Neural progenitor cell (in vitro differentiated cells): ENCODE results near the gene BCL2A1. TPM values are rescaled to one million over a fixed set of nuclear protein-coding genes. Genes with fewer than 3 reads are reported as not detected.

Experiments used
- DNase-seq: peaks from one replicate; pipeline ENCODE4 v3.0.0-alpha.2; 2016; ENCODE audit warnings: low spot score
- H2AFZ ChIP-seq: fragments of 200-600 bp; sonication (generic); replicated peaks from 2 replicates; pipeline ENCODE4 v1.6.1; 2016; ENCODE audit warnings: antibody characterized with exemption
- H3F3A ChIP-seq: fragments of 200-600 bp; sonication (generic); 2 replicates; pipeline ENCODE4 v1.6.1; 2016; ENCODE audit warnings: antibody characterized with exemption, low read depth
- H3K27ac ChIP-seq: fragments of 200-600 bp; sonication (generic); 2 replicates; pipeline ENCODE4 v1.5.1; 2016; ENCODE audit warnings: mild to moderate bottlenecking
- H3K27me3 ChIP-seq: fragments of 200-600 bp; sonication (generic); 2 replicates; pipeline ENCODE4 v1.6.1; 2016; ENCODE audit warnings: mild to moderate bottlenecking, moderate library complexity
- H3K36me3 ChIP-seq: fragments of 200-600 bp; sonication (generic); 2 replicates; pipeline ENCODE4 v1.5.1; 2016
- H3K4me1 ChIP-seq: fragments of 200-600 bp; sonication (generic); 2 replicates; pipeline ENCODE4 v1.6.1; 2016; ENCODE audit warnings: mixed run types
- H3K4me2 ChIP-seq: fragments of 200-600 bp; sonication (generic); 2 replicates; pipeline ENCODE4 v1.6.1; 2016
- H3K4me3 ChIP-seq: fragments of 200-600 bp; sonication (generic); 2 replicates; pipeline ENCODE4 v1.5.1; 2016
- H3K79me2 ChIP-seq: fragments of 200-600 bp; sonication (generic); 2 replicates; pipeline ENCODE4 v1.6.1; 2016; ENCODE audit warnings: low read depth
- H3K9ac ChIP-seq: fragments of 200-600 bp; sonication (generic); 2 replicates; pipeline ENCODE4 v1.6.1; 2016
- H3K9me3 ChIP-seq: fragments of 200-600 bp; sonication (generic); 2 replicates; pipeline ENCODE4 v1.5.1; 2016; ENCODE audit warnings: low read depth
- H4K20me1 ChIP-seq: fragments of 200-600 bp; sonication (generic); 2 replicates; pipeline ENCODE4 v1.6.1; 2016; ENCODE audit warnings: low read depth
- H3K27ac Mint-ChIP-seq: 3 replicates; pipeline ENCODE4 v1.8.0; 2021; ENCODE audit warnings: mixed read lengths
- H3K27me3 Mint-ChIP-seq: 2 replicates; pipeline ENCODE4 v1.8.0; 2022; ENCODE audit warnings: low read depth, mild to moderate bottlenecking, inconsistent platforms, moderate library complexity, mixed read lengths; ENCODE audit not compliant: insufficient read depth
- H3K36me3 Mint-ChIP-seq: 3 replicates; pipeline ENCODE4 v1.8.0; 2021; ENCODE audit warnings: mixed read lengths
- H3K4me1 Mint-ChIP-seq: 3 replicates; pipeline ENCODE4 v1.8.0; 2021; ENCODE audit warnings: mixed read lengths
- H3K4me3 Mint-ChIP-seq: 3 replicates; pipeline ENCODE4 v1.8.0; 2021; ENCODE audit warnings: mild to moderate bottlenecking, moderate library complexity, mixed read lengths
- H3K9me3 Mint-ChIP-seq: 3 replicates; pipeline ENCODE4 v1.8.0; 2020; ENCODE audit warnings: mixed read lengths
- CTCF ChIP-seq: fragments of 200-600 bp; sonication (generic); IDR thresholded peaks from 2 replicates; pipeline ENCODE4 v1.5.1; 2017; ENCODE audit warnings: antibody characterized with exemption, mild to moderate bottlenecking
- EZH2 ChIP-seq: fragments of 200-600 bp; sonication (generic); IDR thresholded peaks from 2 replicates; pipeline ENCODE4 v1.6.1; 2017; ENCODE audit warnings: antibody characterized with exemption, mild to moderate bottlenecking, moderate library complexity
- EZH2phosphoT487 ChIP-seq: fragments of 200-600 bp; sonication (generic); IDR thresholded peaks from 2 replicates; pipeline ENCODE4 v1.6.1; 2017; ENCODE audit warnings: antibody characterized with exemption
- total RNA-seq: library from RNA; depleted of rRNA; stranded (reverse); fragments of >200 nt; gene quantifications from 2 replicates; pipeline ENCODE4 v1.2.3, GENCODE V29; 2015; ENCODE audit warnings: low replicate concordance

Gene BCL2A1
- total RNA-seq, 1 donor from 2014 or later = not detected

GRCh38 chr15:79970181-79970580 lies 815 bp downstream of the BCL2A1 start:
- Histone ChIP-seq H3K4me2 (no peak overlapping the region), H3K27ac (no peak overlapping the region), H3K9me3 (no peaks in the 10 kb centered on the region), H3K27me3 (no peaks in the 10 kb centered on the region), H3K4me1 (no peaks in the 10 kb centered on the region), H3K4me3 (no peak overlapping the region), H3K79me2 (no peaks in the 10 kb centered on the region), H3F3A (no peaks in the 10 kb centered on the region), H3K36me3 (no peaks in the 10 kb centered on the region), H3K9ac (no peak overlapping the region), H2AFZ (no peak overlapping the region), H4K20me1 (no peaks in the 10 kb centered on the region)
- Mint-ChIP-seq H3K4me1 (no peaks in the 10 kb centered on the region), H3K27me3 (peaks cover 8% of the 10 kb centered on the region), H3K27ac (no peak overlapping the region), H3K4me3 (no peak overlapping the region), H3K9me3 (no peaks in the 10 kb centered on the region), H3K36me3 (no peaks in the 10 kb centered on the region)
- TF ChIP-seq EZH2phosphoT487 = no peak
- DNase-seq = no peak

- no peak for DNase-seq
- peaks cover 8% of the 10 kb centered on the region for H3K27me3 Mint-ChIP-seq
- H3K9me3 Mint-ChIP-seq = no peaks in the 10 kb centered on the region
- Histone ChIP-seq H3K79me2 (no peaks in the 10 kb centered on the region), H3K9me3 (no peaks in the 10 kb centered on the region), H2AFZ (no peak overlapping the region), H3F3A (no peaks in the 10 kb centered on the region), H3K4me1 (no peaks in the 10 kb centered on the region), H3K27ac (no peak overlapping the region), H3K4me3 (no peak overlapping the region), H3K4me2 (no peak overlapping the region), H4K20me1 (no peaks in the 10 kb centered on the region), H3K9ac (no peak overlapping the region), H3K27me3 (no peaks in the 10 kb centered on the region), H3K36me3 (no peaks in the 10 kb centered on the region)
- H3K4me3 Mint-ChIP-seq = no peak overlapping the region
- no peak for TF ChIP-seq EZH2phosphoT487
- no peak overlapping the region for H3K27ac Mint-ChIP-seq
- no peaks in the 10 kb centered on the region for H3K36me3 Mint-ChIP-seq
- H3K4me1 Mint-ChIP-seq = no peaks in the 10 kb centered on the region
Measured at GRCh38 chr15:79969146-79969545, 1.9 kb downstream of the BCL2A1 start.

GRCh38 chr15:79967298-79968182 lies 3.5 kb downstream of the BCL2A1 start:
- H3K4me3 Mint-ChIP-seq = no peak overlapping the region
- Histone ChIP-seq H3K4me1 (no peaks in the 10 kb centered on the region), H3K27me3 (no peaks in the 10 kb centered on the region), H2AFZ (peak overlapping the region; percentile 13), H3K4me2 (no peak overlapping the region), H3K79me2 (no peaks in the 10 kb centered on the region), H3K9me3 (no peaks in the 10 kb centered on the region), H4K20me1 (no peaks in the 10 kb centered on the region), H3K4me3 (no peak overlapping the region), H3K36me3 (no peaks in the 10 kb centered on the region), H3F3A (no peaks in the 10 kb centered on the region), H3K27ac (no peak overlapping the region), H3K9ac (no peak overlapping the region)
- H3K27me3 Mint-ChIP-seq = peaks cover 8% of the 10 kb centered on the region
- H3K4me1 Mint-ChIP-seq = no peaks in the 10 kb centered on the region
- no peak overlapping the region for H3K27ac Mint-ChIP-seq
- H3K9me3 Mint-ChIP-seq = no peaks in the 10 kb centered on the region
- no peaks in the 10 kb centered on the region for H3K36me3 Mint-ChIP-seq
- DNase-seq = no peak
- TF ChIP-seq EZH2 = no peak
- no peak for TF ChIP-seq EZH2phosphoT487
- no peak for TF ChIP-seq CTCF

GRCh38 chr15:79966634-79967297 lies 4.2 kb downstream of the BCL2A1 start:
- H3K27ac Mint-ChIP-seq = no peak overlapping the region
- Histone ChIP-seq H3K79me2 (no peaks in the 10 kb centered on the region), H3F3A (no peaks in the 10 kb centered on the region), H3K36me3 (no peaks in the 10 kb centered on the region), H3K27ac (no peak overlapping the region), H3K4me2 (no peak overlapping the region), H4K20me1 (no peaks in the 10 kb centered on the region), H3K27me3 (no peaks in the 10 kb centered on the region), H2AFZ (peak overlapping the region; percentile 76), H3K4me1 (no peaks in the 10 kb centered on the region), H3K9me3 (no peaks in the 10 kb centered on the region), H3K4me3 (no peak overlapping the region), H3K9ac (no peak overlapping the region)
- H3K4me1 Mint-ChIP-seq = no peaks in the 10 kb centered on the region
- no peaks in the 10 kb centered on the region for H3K36me3 Mint-ChIP-seq
- peaks cover 8% of the 10 kb centered on the region for H3K27me3 Mint-ChIP-seq
- DNase-seq = no peak
- H3K4me3 Mint-ChIP-seq = no peak overlapping the region
- no peaks in the 10 kb centered on the region for H3K9me3 Mint-ChIP-seq
- TF ChIP-seq EZH2phosphoT487 (no peak), EZH2 (no peak), CTCF (no peak)
